ENCODE results near the gene CD1C.
"Not testable (repeated sequence)": the region's sequence is repeated elsewhere in the genome, so short reads cannot be mapped to it uniquely, and the experiment has no call there.

Gene CD1C

GRCh38 chr1:158255656-158256055 lies 34.1 kb upstream of the CD1C start:
- TF ChIP-seq PKNOX1 (IDR thresholded peaks at IDR 0.05) (no peak), HDGF (IDR thresholded peaks at IDR 0.05; ENCODE audit: borderline replicate concordance) (no peak), LEF1 (IDR thresholded peaks at IDR 0.05; ENCODE audit: borderline replicate concordance) (no peak), FOXM1 (IDR thresholded peaks at IDR 0.05; ENCODE audit: borderline replicate concordance) (no peak), SP1 (IDR thresholded peaks at IDR 0.05) (no peak), BHLHE40 (IDR thresholded peaks at IDR 0.05; ENCODE audit: borderline replicate concordance) (no peak), FOXA1 (IDR thresholded peaks at IDR 0.05) (no peak), CTBP1 (IDR thresholded peaks at IDR 0.05; ENCODE audit: borderline replicate concordance) (no peak), ARNT (IDR thresholded peaks at IDR 0.05) (no peak), FOXK2 (IDR thresholded peaks at IDR 0.05) (no peak), L3MBTL2 (conservative IDR thresholded peaks at IDR 0.05) (no peak), TARDBP (IDR thresholded peaks at IDR 0.05) (no peak), NFRKB (IDR thresholded peaks at IDR 0.05) (no peak), ZNF384 (IDR thresholded peaks at IDR 0.05) (no peak), SUZ12 (IDR thresholded peaks at IDR 0.05) (no peak), ELF4 (IDR thresholded peaks at IDR 0.05) (no peak)
- ChIA-PET CTCF (no interaction called here), POLR2A (no interaction called here)
- no peak for DNase-seq (ENCODE audit: extremely low spot score)

- DNase-seq (ENCODE audit: extremely low spot score); POLR2A ChIA-PET; CTCF ChIA-PET: not testable (repeated sequence)
Measured at GRCh38 chr1:158256747-158257146, 33.0 kb upstream of the CD1C start.

GRCh38 chr1:158257888-158258287 lies 31.8 kb upstream of the CD1C start:
- ChIA-PET CTCF (no interaction called here), POLR2A (no interaction called here)

GRCh38 chr1:158259117-158259516 lies 30.6 kb upstream of the CD1C start:
- POLR2A ChIA-PET: no interaction called here
- CTCF ChIA-PET: no interaction called here
- DNase-seq (ENCODE audit: extremely low spot score): no peak
- no peak for TF ChIP-seq CTBP1 (IDR thresholded peaks at IDR 0.05; ENCODE audit: borderline replicate concordance)
- TF ChIP-seq SUZ12 (IDR thresholded peaks at IDR 0.05): no peak
- no peak for TF ChIP-seq ARNT (IDR thresholded peaks at IDR 0.05)
- TF ChIP-seq ELF4 (IDR thresholded peaks at IDR 0.05): no peak
- TF ChIP-seq L3MBTL2 (conservative IDR thresholded peaks at IDR 0.05): no peak
- TF ChIP-seq PKNOX1 (IDR thresholded peaks at IDR 0.05): no peak
- TF ChIP-seq TARDBP (IDR thresholded peaks at IDR 0.05): no peak
- TF ChIP-seq FOXM1 (IDR thresholded peaks at IDR 0.05; ENCODE audit: borderline replicate concordance): no peak
- TF ChIP-seq SP1 (IDR thresholded peaks at IDR 0.05): no peak

More at GRCh38 chr1:158257888-158258287, 31.8 kb upstream of the CD1C start:
- TF ChIP-seq L3MBTL2 (conservative IDR thresholded peaks at IDR 0.05): no peak
- no peak for DNase-seq (ENCODE audit: extremely low spot score)

GRCh38 chr1:158272681-158273080 lies 17.0 kb upstream of the CD1C start:
- TF ChIP-seq HDGF (IDR thresholded peaks at IDR 0.05; ENCODE audit: borderline replicate concordance) (no peak), TARDBP (IDR thresholded peaks at IDR 0.05) (no peak), ZNF384 (IDR thresholded peaks at IDR 0.05) (no peak)
- ChIA-PET CTCF (no interaction called here), POLR2A (no interaction called here)
- no peak for DNase-seq (ENCODE audit: extremely low spot score)

- TF ChIP-seq TARDBP (IDR thresholded peaks at IDR 0.05) (no peak), BHLHE40 (IDR thresholded peaks at IDR 0.05; ENCODE audit: borderline replicate concordance) (no peak), SUZ12 (IDR thresholded peaks at IDR 0.05) (no peak), NFRKB (IDR thresholded peaks at IDR 0.05) (no peak), ZNF384 (IDR thresholded peaks at IDR 0.05) (no peak), FOXM1 (IDR thresholded peaks at IDR 0.05; ENCODE audit: borderline replicate concordance) (no peak), ELF4 (IDR thresholded peaks at IDR 0.05) (no peak), HDGF (IDR thresholded peaks at IDR 0.05; ENCODE audit: borderline replicate concordance) (no peak)
- DNase-seq (ENCODE audit: extremely low spot score): no peak
- POLR2A ChIA-PET: no interaction called here
- CTCF ChIA-PET: no interaction called here
Measured at GRCh38 chr1:158274797-158275196, 14.9 kb upstream of the CD1C start.

GRCh38 chr1:158282421-158282820 lies 7.3 kb upstream of the CD1C start:
- POLR2A ChIA-PET; DNase-seq (ENCODE audit: extremely low spot score); CTCF ChIA-PET: not testable (repeated sequence)

- ChIA-PET CTCF (interaction anchor here (0.7 kb wide), 1 partner anchor 49 kb away, joined by 5 read pairs; no protein-coding TSS in a partner anchor), POLR2A (no interaction called here)
- no peak for DNase-seq (ENCODE audit: extremely low spot score)
- TF ChIP-seq FOXK2 (IDR thresholded peaks at IDR 0.05) (no peak), ZNF384 (IDR thresholded peaks at IDR 0.05) (no peak), FOXM1 (IDR thresholded peaks at IDR 0.05; ENCODE audit: borderline replicate concordance) (no peak), HDGF (IDR thresholded peaks at IDR 0.05; ENCODE audit: borderline replicate concordance) (no peak), LEF1 (IDR thresholded peaks at IDR 0.05; ENCODE audit: borderline replicate concordance) (no peak), PKNOX1 (IDR thresholded peaks at IDR 0.05) (no peak), CTBP1 (IDR thresholded peaks at IDR 0.05; ENCODE audit: borderline replicate concordance) (no peak), ARNT (IDR thresholded peaks at IDR 0.05) (no peak), SP1 (IDR thresholded peaks at IDR 0.05) (no peak), L3MBTL2 (conservative IDR thresholded peaks at IDR 0.05) (no peak), FOXA1 (IDR thresholded peaks at IDR 0.05) (no peak), SUZ12 (IDR thresholded peaks at IDR 0.05) (no peak), BHLHE40 (IDR thresholded peaks at IDR 0.05; ENCODE audit: borderline replicate concordance) (no peak), ELF4 (IDR thresholded peaks at IDR 0.05) (no peak), TARDBP (IDR thresholded peaks at IDR 0.05) (no peak), NFRKB (IDR thresholded peaks at IDR 0.05) (no peak)
Measured at GRCh38 chr1:158283965-158284364, 5.8 kb upstream of the CD1C start.

All from HEK293T (cell line).